ENCODE results near the gene SRPK1.
"Not testable (repeated sequence)": the region's sequence is repeated elsewhere in the genome, so short reads cannot be mapped to it uniquely, and the experiment has no call there.

Gene SRPK1

GRCh38 chr6:35920793-35921732 is at the start of gene SRPK1:
Gene SRPK1 (minus strand): TSS chr6:35921098. CDS start chr6:35921056, 42 bp downstream.
- peak; percentile 68 to 72 for DNase-seq (ENCODE audit: low read depth in 2 of 2)

GRCh38 chr6:35970181-35970580 is 49.3 kb upstream of the SRPK1 start:
- DNase-seq (ENCODE audit: low read depth in 2 of 2) = no peak

GRCh38 chr6:35969646-35970045 is 48.7 kb upstream of the SRPK1 start:
- no peak for DNase-seq (ENCODE audit: low read depth in 2 of 2)

- DNase-seq (ENCODE audit: low read depth in 2 of 2) = no peak
Observed at GRCh38 chr6:35968821-35969220, 47.9 kb upstream of the SRPK1 start.

- DNase-seq (ENCODE audit: low read depth in 2 of 2) = no peak
Observed at GRCh38 chr6:35967076-35967774, 46.3 kb upstream of the SRPK1 start.

- no peak for DNase-seq (ENCODE audit: low read depth in 2 of 2)
Observed at GRCh38 chr6:35962779-35963560, 42.1 kb upstream of the SRPK1 start.

GRCh38 chr6:35960187-35960586 is 39.3 kb upstream of the SRPK1 start:
- no peak for DNase-seq (ENCODE audit: low read depth in 2 of 2)

- no peak for DNase-seq (ENCODE audit: low read depth in 2 of 2)
Observed at GRCh38 chr6:35955970-35956369, 35.1 kb upstream of the SRPK1 start.

GRCh38 chr6:35955521-35955920 is 34.6 kb upstream of the SRPK1 start:
- no peak for DNase-seq (ENCODE audit: low read depth in 2 of 2)

GRCh38 chr6:35955071-35955470 is 34.2 kb upstream of the SRPK1 start:
- DNase-seq (ENCODE audit: low read depth in 2 of 2) = no peak

- no peak for DNase-seq (ENCODE audit: low read depth in 2 of 2)
Observed at GRCh38 chr6:35954333-35954732, 33.4 kb upstream of the SRPK1 start.

- DNase-seq (ENCODE audit: low read depth in 2 of 2) = no peak
Observed at GRCh38 chr6:35948725-35949124, 27.8 kb upstream of the SRPK1 start.

GRCh38 chr6:35945650-35946025 is 24.7 kb upstream of the SRPK1 start:
- no peak for DNase-seq (ENCODE audit: low read depth in 2 of 2)

GRCh38 chr6:35943390-35943789 is 22.5 kb upstream of the SRPK1 start:
- no peak for DNase-seq (ENCODE audit: low read depth in 2 of 2)

GRCh38 chr6:35942355-35942754 is 21.5 kb upstream of the SRPK1 start:
- no peak for DNase-seq (ENCODE audit: low read depth in 2 of 2)

GRCh38 chr6:35941170-35941569 is 20.3 kb upstream of the SRPK1 start:
- not testable (repeated sequence) for DNase-seq (ENCODE audit: low read depth in 2 of 2)

- DNase-seq (ENCODE audit: low read depth in 2 of 2) = not testable (repeated sequence)
Observed at GRCh38 chr6:35940014-35940413, 19.1 kb upstream of the SRPK1 start.

- not testable (repeated sequence) for DNase-seq (ENCODE audit: low read depth in 2 of 2)
Observed at GRCh38 chr6:35939259-35939658, 18.4 kb upstream of the SRPK1 start.

- no peak for DNase-seq (ENCODE audit: low read depth in 2 of 2)
Observed at GRCh38 chr6:35936681-35937359, 15.9 kb upstream of the SRPK1 start.

- no peak for DNase-seq (ENCODE audit: low read depth in 2 of 2)
Observed at GRCh38 chr6:35935469-35935868, 14.6 kb upstream of the SRPK1 start.

GRCh38 chr6:35933844-35934243 is 12.9 kb upstream of the SRPK1 start:
- DNase-seq (ENCODE audit: low read depth in 2 of 2) = no peak

GRCh38 chr6:35931873-35932272 is 11.0 kb upstream of the SRPK1 start:
- not testable (repeated sequence) for DNase-seq (ENCODE audit: low read depth in 2 of 2)
